Natural killer cell (primary cell): ENCODE results near the gene DNAAF8. TPM values are rescaled to one million over a fixed set of nuclear protein-coding genes. Genes with fewer than 3 reads are reported as not detected.

Experiments
- ATAC-seq, 3 donors: fragments of 150-1000 bp in 2 of 3; fragments of 200-7000 bp in 1 of 3; cut with Tn5 transposase; 1 replicate in 1 of 3; 2 replicates in 2 of 3; pipeline ENCODE4 v1.10.0; 2021; ENCODE audit warnings: mild to moderate bottlenecking in 2 of 3, moderate library complexity in 2 of 3
- DNase-seq, 2 donors: peaks; one replicate each; pipeline versions ENCODE4 v3.0.0 to v3.0.0-alpha.2; 2013 to 2021; ENCODE audit warnings: mixed read lengths in 1 of 2
- H3K27ac ChIP-seq: one replicate; pipeline ENCODE4 v1.5.1; 2013; ENCODE audit warnings: mild to moderate bottlenecking, low read length
- H3K27me3 ChIP-seq: one replicate; pipeline ENCODE4 v1.6.1; 2013; ENCODE audit warnings: low read length; ENCODE audit not compliant: control insufficient read depth, insufficient read depth
- H3K36me3 ChIP-seq: one replicate; pipeline ENCODE4 v1.6.1; 2013; ENCODE audit warnings: low read length; ENCODE audit not compliant: control insufficient read depth, insufficient read depth
- H3K4me1 ChIP-seq: one replicate; pipeline ENCODE4 v1.6.1; 2013; ENCODE audit warnings: low read length; ENCODE audit not compliant: control insufficient read depth, insufficient read depth
- H3K4me3 ChIP-seq: one replicate; pipeline ENCODE4 v1.5.1; 2013; ENCODE audit warnings: low read length
- H3K9me3 ChIP-seq: one replicate; pipeline ENCODE4 v1.6.1; 2013; ENCODE audit warnings: low read length; ENCODE audit not compliant: control insufficient read depth, insufficient read depth
- H3K27ac Mint-ChIP-seq, 2 donors: one replicate each; pipeline ENCODE4 v1.8.0; 2022; ENCODE audit warnings: mild to moderate bottlenecking in 2 of 2, mixed read lengths in 2 of 2, moderate library complexity in 1 of 2
- H3K27me3 Mint-ChIP-seq, 2 donors: one replicate each; pipeline ENCODE4 v1.8.0; 2022; ENCODE audit warnings: low read depth in 2 of 2, mixed read lengths in 2 of 2
- H3K36me3 Mint-ChIP-seq: one replicate; pipeline ENCODE4 v1.8.0; 2022; ENCODE audit warnings: mixed read lengths
- H3K4me1 Mint-ChIP-seq, 2 donors: one replicate each; pipeline ENCODE4 v1.8.0; 2022; ENCODE audit warnings: mixed read lengths in 2 of 2
- H3K4me3 Mint-ChIP-seq: one replicate; pipeline ENCODE4 v1.8.0; 2022; ENCODE audit warnings: mild to moderate bottlenecking, moderate library complexity, mixed read lengths
- H3K9me3 Mint-ChIP-seq, 2 donors: one replicate each; pipeline ENCODE4 v1.8.0; 2022; ENCODE audit warnings: mixed read lengths in 2 of 2
- WGBS: methylation state at CpG from one replicate; pipeline ENCODE4 v1.1.7; 2013; ENCODE audit warnings: missing lambda C conversion rate; ENCODE audit not compliant: insufficient coverage; 5-methylcytosine and 5-hydroxymethylcytosine counted together
- intact Hi-C: fragments of 100-400 bp; cut with micrococcal nuclease; formaldehyde crosslinking; loops from one replicate; pipeline ENCODE4 v1.14.2; 2022
- total RNA-seq, 4 donors: library from RNA; stranded (reverse); fragments of 120-200 nt in 1 of 4; gene quantifications; one replicate each; pipeline versions ENCODE4 v1.2.3 to v1.2.4, GENCODE V29; 2013 to 2022
- TF ChIP-seq, protein P1 (sequence below): fragments of 200-600 bp; IDR thresholded peaks from one replicate; pipeline ENCODE4 v1.8.0; 2022; ENCODE audit warnings: antibody characterized with exemption

DNAAF8 gene
- under 1 TPM in 1 of 3 donors, not detected in 2; 0.54 TPM for total RNA-seq
- 0.14 TPM for total RNA-seq (2013)

DNA sequence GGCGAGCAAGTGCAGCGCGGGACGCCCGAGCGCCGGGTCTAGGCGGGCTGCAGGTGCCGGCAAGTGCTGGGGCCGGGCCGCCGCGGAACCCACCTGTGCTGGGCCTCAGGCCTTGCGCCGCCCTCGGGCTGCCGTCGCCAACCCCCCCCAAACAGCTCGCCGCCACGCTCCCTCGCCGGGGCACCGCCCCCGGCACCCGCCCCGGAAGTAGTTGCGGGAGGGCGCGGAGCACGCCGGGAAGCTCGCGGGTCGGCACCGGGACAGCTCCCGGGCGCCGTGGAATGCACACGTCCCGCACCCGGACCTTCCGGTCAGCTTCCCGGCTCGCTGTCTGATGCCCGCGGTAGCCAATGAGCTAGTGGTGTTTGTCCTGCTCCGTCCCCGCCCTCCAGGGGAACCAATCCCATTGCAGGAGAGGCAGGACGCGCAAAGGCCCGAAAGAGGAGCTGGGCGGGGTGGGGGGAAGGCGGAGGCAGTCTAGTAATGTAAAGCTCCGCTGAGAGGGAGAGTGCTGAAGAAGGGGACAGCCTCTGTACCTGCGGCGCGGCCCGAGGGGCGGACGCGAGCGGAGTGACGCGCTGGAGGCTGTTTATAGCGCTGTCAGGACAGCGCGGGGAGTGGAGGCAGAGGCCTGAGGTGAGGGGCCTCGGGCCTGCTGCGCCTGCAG lies at the start of gene DNAAF8, which contains the start of gene ANKS3:
Gene DNAAF8, plus strand, starts transcription at position 475 of the 667 bp plus-strand sequence. CDS start 1,978 bp downstream, outside the sequence.
Gene ANKS3, minus strand, starts transcription at position 209 of the 667 bp plus-strand sequence. CDS start 4,122 bp downstream, outside the sequence.
- no peaks in the 10 kb centered on the region for H3K36me3 Mint-ChIP-seq
- H3K4me1 Mint-ChIP-seq, result peaks cover 12 to 24% of the 10 kb centered on the region in 2 donors
- Histone ChIP-seq H3K9me3 (no peaks in the 10 kb centered on the region), H3K36me3 (peaks cover 6% of the 10 kb centered on the region), H3K27ac (peak within 1 kb of the TSS; percentile 73), H3K4me1 (peaks cover 18% of the 10 kb centered on the region), H3K4me3 (peak within 1 kb of the TSS; percentile 97), H3K27me3 (no peaks in the 10 kb centered on the region)
- DNase-seq (peak; percentile 78 to 89), ATAC-seq (peak; percentile 74 to 87 (median 78))
- peak within 1 kb of the TSS; percentile 90 for H3K4me3 Mint-ChIP-seq
- TF ChIP-seq, protein P1, sequence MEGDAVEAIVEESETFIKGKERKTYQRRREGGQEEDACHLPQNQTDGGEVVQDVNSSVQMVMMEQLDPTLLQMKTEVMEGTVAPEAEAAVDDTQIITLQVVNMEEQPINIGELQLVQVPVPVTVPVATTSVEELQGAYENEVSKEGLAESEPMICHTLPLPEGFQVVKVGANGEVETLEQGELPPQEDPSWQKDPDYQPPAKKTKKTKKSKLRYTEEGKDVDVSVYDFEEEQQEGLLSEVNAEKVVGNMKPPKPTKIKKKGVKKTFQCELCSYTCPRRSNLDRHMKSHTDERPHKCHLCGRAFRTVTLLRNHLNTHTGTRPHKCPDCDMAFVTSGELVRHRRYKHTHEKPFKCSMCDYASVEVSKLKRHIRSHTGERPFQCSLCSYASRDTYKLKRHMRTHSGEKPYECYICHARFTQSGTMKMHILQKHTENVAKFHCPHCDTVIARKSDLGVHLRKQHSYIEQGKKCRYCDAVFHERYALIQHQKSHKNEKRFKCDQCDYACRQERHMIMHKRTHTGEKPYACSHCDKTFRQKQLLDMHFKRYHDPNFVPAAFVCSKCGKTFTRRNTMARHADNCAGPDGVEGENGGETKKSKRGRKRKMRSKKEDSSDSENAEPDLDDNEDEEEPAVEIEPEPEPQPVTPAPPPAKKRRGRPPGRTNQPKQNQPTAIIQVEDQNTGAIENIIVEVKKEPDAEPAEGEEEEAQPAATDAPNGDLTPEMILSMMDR, result no peak
- peak within 1 kb of the TSS; percentile 87 to 91 for H3K27ac Mint-ChIP-seq
- H3K9me3 Mint-ChIP-seq, result no peaks in the 10 kb centered on the region
- WGBS, result under 1% methylated on average over 70 of the region's 70 CpGs
- no peaks in the 10 kb centered on the region for H3K27me3 Mint-ChIP-seq
- intact Hi-C loops, result loop anchor here (1.0 to 2.0 kb wide), 3 partner anchors 35 to 69 kb away; partner anchors contain the start of genes NUDT16L1 and ROGDI

DNA sequence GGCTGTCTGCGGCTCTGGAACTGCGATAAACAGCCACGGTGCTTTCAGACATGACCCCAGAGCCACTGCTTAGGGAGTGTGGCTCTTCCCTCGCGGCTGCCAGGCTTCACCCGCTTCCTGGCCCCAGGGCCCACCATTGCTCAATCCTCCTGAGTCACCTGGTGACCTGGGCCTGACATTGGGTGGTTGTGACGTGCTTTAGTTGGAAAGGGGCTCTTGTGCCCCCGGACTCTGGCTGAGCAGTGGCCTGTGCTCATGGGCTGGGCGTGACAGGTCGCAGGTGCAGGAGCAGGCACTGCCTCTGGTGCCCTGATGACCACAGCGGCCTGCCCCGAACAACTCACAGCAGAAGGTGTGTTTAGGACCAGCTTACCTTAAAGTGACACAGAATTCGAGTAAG lies 49.6 kb upstream of the DNAAF8 start:
- peaks cover 38% of the 10 kb centered on the region for H3K36me3 ChIP-seq
- H3K27me3 Mint-ChIP-seq, result no peaks in the 10 kb centered on the region
- H3K36me3 Mint-ChIP-seq, result no peaks in the 10 kb centered on the region
- H3K27ac Mint-ChIP-seq, result no peak overlapping the region
- no peak for ATAC-seq
- H3K4me1 Mint-ChIP-seq, result peaks cover 0 to 9% of the 10 kb centered on the region in 2 donors
- no peak overlapping the region for H3K27ac ChIP-seq
- TF ChIP-seq, protein P1, result no peak
- DNase-seq, result no peak
- H3K4me3 Mint-ChIP-seq, result no peak overlapping the region
- no peaks in the 10 kb centered on the region for H3K9me3 ChIP-seq
- no peak overlapping the region for H3K4me3 ChIP-seq
- peaks cover 9% of the 10 kb centered on the region for H3K4me1 ChIP-seq
- H3K9me3 Mint-ChIP-seq, result no peaks in the 10 kb centered on the region
- intact Hi-C loops, result no loop called here
- 95% methylated on average over 13 of the region's 13 CpGs for WGBS
- no peaks in the 10 kb centered on the region for H3K27me3 ChIP-seq

DNA sequence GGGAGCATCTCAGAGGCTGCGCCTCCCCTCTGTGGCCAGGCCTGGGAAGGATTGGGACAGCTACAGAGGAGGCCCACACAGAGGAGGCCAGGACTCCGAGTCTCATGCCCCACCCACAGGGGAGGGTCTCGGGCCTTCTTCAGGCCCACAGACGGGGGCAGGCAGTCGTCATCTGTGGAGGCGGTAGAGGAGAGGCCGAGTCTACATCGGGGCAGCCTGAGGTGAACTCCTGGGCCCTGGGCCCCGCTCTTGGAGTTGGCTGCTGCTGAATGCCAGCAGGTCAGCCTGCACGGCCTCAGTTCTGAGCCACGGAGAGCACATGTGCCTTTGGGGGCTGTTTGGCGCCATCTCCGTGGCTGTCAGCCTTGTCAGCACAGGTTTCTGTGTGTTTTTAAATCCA lies 49.0 kb upstream of the DNAAF8 start:
- no peaks in the 10 kb centered on the region for H3K9me3 ChIP-seq
- Mint-ChIP-seq H3K4me3 (no peak overlapping the region), H3K9me3 (no peaks in the 10 kb centered on the region), H3K36me3 (no peaks in the 10 kb centered on the region), H3K27me3 (no peaks in the 10 kb centered on the region), H3K4me1 (peaks cover 0 to 9% of the 10 kb centered on the region in 2 donors), H3K27ac (no peak overlapping the region)
- TF ChIP-seq, protein P1, result no peak
- WGBS, result 92% methylated on average over 13 of the region's 13 CpGs
- H3K4me1 ChIP-seq, result peaks cover 9% of the 10 kb centered on the region
- ATAC-seq (no peak), DNase-seq (no peak)
- no peak overlapping the region for H3K4me3 ChIP-seq
- H3K36me3 ChIP-seq, result peaks cover 38% of the 10 kb centered on the region
- no peaks in the 10 kb centered on the region for H3K27me3 ChIP-seq
- no peak overlapping the region for H3K27ac ChIP-seq
- intact Hi-C loops, result no loop called here
